ENCODE measurements around the gene MYRIP. TPM values are rescaled to one million over a fixed set of nuclear protein-coding genes. Genes with fewer than 3 reads are reported as not detected.

The MYRIP gene
- total and polyA plus RNA-seq, 4 donors = 0.98 to 11.7 (median 6.8) TPM

- no peaks in the 10 kb centered on the region for H3K9me3 ChIP-seq (ENCODE audit: control insufficient read depth in 4 of 4, low read length in 3 of 4)
- TF ChIP-seq, protein P1, sequence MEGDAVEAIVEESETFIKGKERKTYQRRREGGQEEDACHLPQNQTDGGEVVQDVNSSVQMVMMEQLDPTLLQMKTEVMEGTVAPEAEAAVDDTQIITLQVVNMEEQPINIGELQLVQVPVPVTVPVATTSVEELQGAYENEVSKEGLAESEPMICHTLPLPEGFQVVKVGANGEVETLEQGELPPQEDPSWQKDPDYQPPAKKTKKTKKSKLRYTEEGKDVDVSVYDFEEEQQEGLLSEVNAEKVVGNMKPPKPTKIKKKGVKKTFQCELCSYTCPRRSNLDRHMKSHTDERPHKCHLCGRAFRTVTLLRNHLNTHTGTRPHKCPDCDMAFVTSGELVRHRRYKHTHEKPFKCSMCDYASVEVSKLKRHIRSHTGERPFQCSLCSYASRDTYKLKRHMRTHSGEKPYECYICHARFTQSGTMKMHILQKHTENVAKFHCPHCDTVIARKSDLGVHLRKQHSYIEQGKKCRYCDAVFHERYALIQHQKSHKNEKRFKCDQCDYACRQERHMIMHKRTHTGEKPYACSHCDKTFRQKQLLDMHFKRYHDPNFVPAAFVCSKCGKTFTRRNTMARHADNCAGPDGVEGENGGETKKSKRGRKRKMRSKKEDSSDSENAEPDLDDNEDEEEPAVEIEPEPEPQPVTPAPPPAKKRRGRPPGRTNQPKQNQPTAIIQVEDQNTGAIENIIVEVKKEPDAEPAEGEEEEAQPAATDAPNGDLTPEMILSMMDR (IDR thresholded peaks at IDR 0.05; ENCODE audit: low read depth, low read length, missing input control) = no peak
- no peak for TF ChIP-seq HNF4G (IDR thresholded peaks at IDR 0.05)
- no peak for TF ChIP-seq TAF1 (conservative IDR thresholded peaks at IDR 0.05)
- no peak for TF ChIP-seq FOXA1 (IDR thresholded peaks at IDR 0.05)
- no peak for TF ChIP-seq RAD21 (IDR thresholded peaks at IDR 0.05)
- TF ChIP-seq, protein P2, sequence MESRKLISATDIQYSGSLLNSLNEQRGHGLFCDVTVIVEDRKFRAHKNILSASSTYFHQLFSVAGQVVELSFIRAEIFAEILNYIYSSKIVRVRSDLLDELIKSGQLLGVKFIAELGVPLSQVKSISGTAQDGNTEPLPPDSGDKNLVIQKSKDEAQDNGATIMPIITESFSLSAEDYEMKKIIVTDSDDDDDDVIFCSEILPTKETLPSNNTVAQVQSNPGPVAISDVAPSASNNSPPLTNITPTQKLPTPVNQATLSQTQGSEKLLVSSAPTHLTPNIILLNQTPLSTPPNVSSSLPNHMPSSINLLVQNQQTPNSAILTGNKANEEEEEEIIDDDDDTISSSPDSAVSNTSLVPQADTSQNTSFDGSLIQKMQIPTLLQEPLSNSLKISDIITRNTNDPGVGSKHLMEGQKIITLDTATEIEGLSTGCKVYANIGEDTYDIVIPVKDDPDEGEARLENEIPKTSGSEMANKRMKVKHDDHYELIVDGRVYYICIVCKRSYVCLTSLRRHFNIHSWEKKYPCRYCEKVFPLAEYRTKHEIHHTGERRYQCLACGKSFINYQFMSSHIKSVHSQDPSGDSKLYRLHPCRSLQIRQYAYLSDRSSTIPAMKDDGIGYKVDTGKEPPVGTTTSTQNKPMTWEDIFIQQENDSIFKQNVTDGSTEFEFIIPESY (IDR thresholded peaks at IDR 0.05) = no peak
- TF ChIP-seq JUND (IDR thresholded peaks at IDR 0.05) = no peak
- TF ChIP-seq GABPA (IDR thresholded peaks at IDR 0.05 in 1 of 2, conservative IDR thresholded peaks at IDR 0.05 in 1 of 2) = no peak
- TF ChIP-seq HNF4A (conservative IDR thresholded peaks at IDR 0.05) = no peak
- TF ChIP-seq EGR1 (IDR thresholded peaks at IDR 0.05; ENCODE audit: low read depth in 2 of 2) = no peak
- TF ChIP-seq RXRA (IDR thresholded peaks at IDR 0.05) = no peak
- TF ChIP-seq, protein P3, sequence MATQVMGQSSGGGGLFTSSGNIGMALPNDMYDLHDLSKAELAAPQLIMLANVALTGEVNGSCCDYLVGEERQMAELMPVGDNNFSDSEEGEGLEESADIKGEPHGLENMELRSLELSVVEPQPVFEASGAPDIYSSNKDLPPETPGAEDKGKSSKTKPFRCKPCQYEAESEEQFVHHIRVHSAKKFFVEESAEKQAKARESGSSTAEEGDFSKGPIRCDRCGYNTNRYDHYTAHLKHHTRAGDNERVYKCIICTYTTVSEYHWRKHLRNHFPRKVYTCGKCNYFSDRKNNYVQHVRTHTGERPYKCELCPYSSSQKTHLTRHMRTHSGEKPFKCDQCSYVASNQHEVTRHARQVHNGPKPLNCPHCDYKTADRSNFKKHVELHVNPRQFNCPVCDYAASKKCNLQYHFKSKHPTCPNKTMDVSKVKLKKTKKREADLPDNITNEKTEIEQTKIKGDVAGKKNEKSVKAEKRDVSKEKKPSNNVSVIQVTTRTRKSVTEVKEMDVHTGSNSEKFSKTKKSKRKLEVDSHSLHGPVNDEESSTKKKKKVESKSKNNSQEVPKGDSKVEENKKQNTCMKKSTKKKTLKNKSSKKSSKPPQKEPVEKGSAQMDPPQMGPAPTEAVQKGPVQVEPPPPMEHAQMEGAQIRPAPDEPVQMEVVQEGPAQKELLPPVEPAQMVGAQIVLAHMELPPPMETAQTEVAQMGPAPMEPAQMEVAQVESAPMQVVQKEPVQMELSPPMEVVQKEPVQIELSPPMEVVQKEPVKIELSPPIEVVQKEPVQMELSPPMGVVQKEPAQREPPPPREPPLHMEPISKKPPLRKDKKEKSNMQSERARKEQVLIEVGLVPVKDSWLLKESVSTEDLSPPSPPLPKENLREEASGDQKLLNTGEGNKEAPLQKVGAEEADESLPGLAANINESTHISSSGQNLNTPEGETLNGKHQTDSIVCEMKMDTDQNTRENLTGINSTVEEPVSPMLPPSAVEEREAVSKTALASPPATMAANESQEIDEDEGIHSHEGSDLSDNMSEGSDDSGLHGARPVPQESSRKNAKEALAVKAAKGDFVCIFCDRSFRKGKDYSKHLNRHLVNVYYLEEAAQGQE (IDR thresholded peaks at IDR 0.05) = no peak
- TF ChIP-seq YY1 (IDR thresholded peaks at IDR 0.05) = no peak
- no peak for TF ChIP-seq ATF3 (IDR thresholded peaks at IDR 0.05)
- no peak for TF ChIP-seq FOXA2 (IDR thresholded peaks at IDR 0.05)
- TF ChIP-seq MAX (IDR thresholded peaks at IDR 0.05) = no peak
- H3K27me3 ChIP-seq (ENCODE audit: control insufficient read depth in 4 of 4, insufficient read depth in 4 of 4, low read length in 3 of 4) = no peaks in the 10 kb centered on the region
- H3K4me3 ChIP-seq (ENCODE audit: low read depth in 1 of 3, low read length in 3 of 3) = peak overlapping the region in 1 of 3 donors; percentile 22
- H3K36me3 ChIP-seq (ENCODE audit: control insufficient read depth in 4 of 4, insufficient read depth in 3 of 4, low read depth in 1 of 4, low read length in 3 of 4) = no peaks in the 10 kb centered on the region
- no peak overlapping the region for H3K27ac ChIP-seq (ENCODE audit: low read depth in 1 of 2, low read length in 2 of 2)
- H3K4me1 ChIP-seq (ENCODE audit: control insufficient read depth in 4 of 4, insufficient read depth in 4 of 4, low read length in 3 of 4) = peaks cover 3 to 35% (median 24%) of the 10 kb centered on the region in 4 donors
- no peak for DNase-seq (ENCODE audit: low spot score)
- 83% methylated on average over 9 of the region's 9 CpGs for WGBS
- H3K9ac ChIP-seq (ENCODE audit: low read depth in 1 of 2, low read length in 2 of 2) = no peak overlapping the region
Measured at GRCh38 chr3:39811561-39811960, 2.2 kb downstream of the MYRIP start.

- TF ChIP-seq HNF4G (IDR thresholded peaks at IDR 0.05) = no peak
- TF ChIP-seq HNF4A (conservative IDR thresholded peaks at IDR 0.05) = peak in 1 of 2 donors; percentile 16
- TF ChIP-seq RAD21 (IDR thresholded peaks at IDR 0.05) = peak; percentile 65 to 78
- TF ChIP-seq, protein P1 (IDR thresholded peaks at IDR 0.05; ENCODE audit: low read depth, low read length, missing input control) = peak; percentile 41
- no peak overlapping the region for H3K4me3 ChIP-seq (ENCODE audit: low read depth in 1 of 3, low read length in 3 of 3)
- no peak overlapping the region for H3K9ac ChIP-seq (ENCODE audit: low read depth in 1 of 2, low read length in 2 of 2)
- no peaks in the 10 kb centered on the region for H3K9me3 ChIP-seq (ENCODE audit: control insufficient read depth in 4 of 4, low read length in 3 of 4)
- no peak overlapping the region for H3K27ac ChIP-seq (ENCODE audit: low read depth in 1 of 2, low read length in 2 of 2)
- WGBS = 82% methylated on average over 2 of the region's 2 CpGs
- H3K27me3 ChIP-seq (ENCODE audit: control insufficient read depth in 4 of 4, insufficient read depth in 4 of 4, low read length in 3 of 4) = no peaks in the 10 kb centered on the region
- no peak for DNase-seq (ENCODE audit: low spot score)
- H3K36me3 ChIP-seq (ENCODE audit: control insufficient read depth in 4 of 4, insufficient read depth in 3 of 4, low read depth in 1 of 4, low read length in 3 of 4) = no peaks in the 10 kb centered on the region
- H3K4me1 ChIP-seq (ENCODE audit: control insufficient read depth in 4 of 4, insufficient read depth in 4 of 4, low read length in 3 of 4) = peaks cover 0 to 26% (median 16%) of the 10 kb centered on the region in 4 donors
Measured at GRCh38 chr3:39812537-39812936, 3.1 kb downstream of the MYRIP start.

All from liver (tissue), 9 donors.